Measurements from ENCODE around the gene ALPL. TPM values are rescaled to one million over a fixed set of nuclear protein-coding genes. Genes with fewer than 3 reads are reported as not detected.

ALPL gene
- total RNA-seq, 1 experiment from 2014 or later: 140 TPM

GRCh38 chr1:21553116-21553926 lies 44.1 kb downstream of the ALPL start (continued):
- no peak for TF ChIP-seq ZSCAN18 (CRISPR knock-in tag; IDR thresholded peaks at IDR 0.05)
- no peak for TF ChIP-seq ERG (CRISPR knock-in tag; IDR thresholded peaks at IDR 0.05)
- no peak for TF ChIP-seq CREM (CRISPR knock-in tag; IDR thresholded peaks at IDR 0.05)
- no peak for TF ChIP-seq JAZF1 (CRISPR knock-in tag; IDR thresholded peaks at IDR 0.05)

GRCh38 chr1:21559788-21560567 lies 50.8 kb downstream of the ALPL start:
- no peak for DNase-seq (ENCODE audit: low spot score)
- POLR2A ChIA-PET: interaction anchor here (1.0 kb wide), 1 partner anchor 10 kb away, joined by 3 read pairs; no protein-coding TSS in a partner anchor
- TF ChIP-seq ZNF281 (CRISPR knock-in tag; IDR thresholded peaks at IDR 0.05): no peak
- TF ChIP-seq ZNF138 (CRISPR knock-in tag; conservative IDR thresholded peaks at IDR 0.05): no peak
- TF ChIP-seq ATF6 (CRISPR knock-in tag; IDR thresholded peaks at IDR 0.05): no peak

GRCh38 chr1:21560916-21561638 lies 51.9 kb downstream of the ALPL start:
- Mint-ChIP-seq H3K4me1 (no peaks in the 10 kb centered on the region), H3K36me3 (peaks cover 7% of the 10 kb centered on the region; the same call in 1 of the 2 replicates), H3K9me3 (no peaks in the 10 kb centered on the region), H3K4me3 (no peak overlapping the region), H3K27ac (no peak overlapping the region), H3K27me3 (ENCODE audit: low read depth) (no peaks in the 10 kb centered on the region)
- ATAC-seq (no peak), DNase-seq (ENCODE audit: low spot score) (no peak)
- POLR2A ChIA-PET: no interaction called here
- CTCF ChIA-PET: no interaction called here
- no peak for TF ChIP-seq GABPB1 (CRISPR knock-in tag; IDR thresholded peaks at IDR 0.05)
- TF ChIP-seq PRRX2 (CRISPR knock-in tag; IDR thresholded peaks at IDR 0.05): no peak
- peak; percentile 93 for TF ChIP-seq ZNF121 (CRISPR knock-in tag; IDR thresholded peaks at IDR 0.05)
- no peak for TF ChIP-seq ZNF138 (CRISPR knock-in tag; conservative IDR thresholded peaks at IDR 0.05)

More at GRCh38 chr1:21559788-21560567, 50.8 kb downstream of the ALPL start:
- H3K36me3 Mint-ChIP-seq: peaks cover 12% of the 10 kb centered on the region; the same call in 1 of the 2 replicates
- no peaks in the 10 kb centered on the region for H3K27me3 Mint-ChIP-seq (ENCODE audit: low read depth)
- no peak overlapping the region for H3K4me3 Mint-ChIP-seq
- no peaks in the 10 kb centered on the region for H3K9me3 Mint-ChIP-seq
- ATAC-seq: no peak
- no peak overlapping the region for H3K27ac Mint-ChIP-seq
- H3K4me1 Mint-ChIP-seq: peaks cover 2% of the 10 kb centered on the region
- CTCF ChIA-PET: interaction anchor here (1.1 to 1.6 kb wide), 3 partner anchors 23 to 290 kb away, joined by 3 read pairs; no protein-coding TSS in a partner anchor
